Smooth muscle cell (in vitro differentiated cells): ENCODE results near the gene DDX23. TPM values are rescaled to one million over a fixed set of nuclear protein-coding genes. Genes with fewer than 3 reads are reported as not detected.

Experiments used
- DNase-seq: peaks from one replicate; lab custom pipeline; 2025; ENCODE audit not compliant: unreplicated experiment; lab: John Stamatoyannopoulos, UW
- H2AFZ ChIP-seq: fragments of 200-600 bp; sonication (generic); 2 replicates; pipeline ENCODE4 v1.6.0; 2016; ENCODE audit warnings: antibody characterized with exemption, low read depth, mild to moderate bottlenecking
- H3F3A ChIP-seq: fragments of 200-600 bp; sonication (generic); 2 replicates; pipeline ENCODE4 v1.6.0; 2017; ENCODE audit warnings: antibody characterized with exemption, low read depth
- H3K27ac ChIP-seq: fragments of 200-600 bp; sonication (generic); 2 replicates; pipeline ENCODE4 v1.5.1; 2016; ENCODE audit warnings: low read depth, mild to moderate bottlenecking
- H3K27me3 ChIP-seq: fragments of 200-600 bp; sonication (generic); 2 replicates; pipeline ENCODE4 v1.6.1; 2016; ENCODE audit warnings: low read depth, mild to moderate bottlenecking
- H3K36me3 ChIP-seq: fragments of 200-600 bp; sonication (generic); 2 replicates; pipeline ENCODE4 v1.5.1; 2016; ENCODE audit warnings: low read depth
- H3K4me1 ChIP-seq: fragments of 200-600 bp; sonication (generic); 2 replicates; pipeline ENCODE4 v1.5.1; 2016; ENCODE audit warnings: low read depth
- H3K4me2 ChIP-seq: fragments of 200-600 bp; sonication (generic); 2 replicates; pipeline ENCODE4 v1.6.0; 2016; ENCODE audit warnings: mild to moderate bottlenecking
- H3K4me3 ChIP-seq: fragments of 200-600 bp; sonication (generic); 2 replicates; pipeline ENCODE4 v1.5.1; 2016; ENCODE audit warnings: mild to moderate bottlenecking
- H3K79me2 ChIP-seq: fragments of 200-600 bp; sonication (generic); 2 replicates; pipeline ENCODE4 v1.6.0; 2016; ENCODE audit warnings: low read depth, mild to moderate bottlenecking
- H3K9ac ChIP-seq: fragments of 200-600 bp; sonication (generic); 2 replicates; pipeline ENCODE4 v1.6.0; 2016; ENCODE audit warnings: low read depth
- H3K9me3 ChIP-seq: fragments of 200-600 bp; sonication (generic); replicated peaks from 2 replicates; pipeline ENCODE4 v1.5.1; 2016; ENCODE audit warnings: low read depth
- H4K20me1 ChIP-seq: fragments of 200-600 bp; sonication (generic); 2 replicates; pipeline ENCODE4 v1.6.0; 2016; ENCODE audit warnings: low read depth
- WGBS: methylation state at CpG from one replicate; pipeline ENCODE4 v1.1.7; 2016; ENCODE audit warnings: low lambda C conversion rate; 5-methylcytosine and 5-hydroxymethylcytosine counted together
- polyA plus RNA-seq: library from polyadenylated mRNA; unstranded; fragments of >200 nt; fragmentation: Nextera tagmentation; extraction: Ambion mirVana; gene quantifications from 2 replicates; pipeline ENCODE4 v1.2.1, GENCODE V29; 2016
- total RNA-seq: library from RNA; depleted of rRNA; stranded (reverse); fragments of >200 nt; gene quantifications from 2 replicates; pipeline ENCODE4 v1.2.3, GENCODE V29; 2014
- TF ChIP-seq, protein P1 (sequence below): fragments of 200-600 bp; sonication (generic); IDR thresholded peaks from 2 replicates; pipeline ENCODE4 v1.5.1; 2017; ENCODE audit warnings: borderline replicate concordance, mild to moderate bottlenecking, antibody characterized with exemption; ENCODE audit not compliant: insufficient read depth, poor library complexity, severe bottlenecking

Gene DDX23
- total and polyA plus RNA-seq, 2 experiments from 2014 or later: 41.6 to 51.7 TPM

GRCh38 chr12:48828293-48828692, 23.7 kb downstream of the DDX23 start:
- no peak overlapping the region for H2AFZ ChIP-seq
- peaks cover under 1% of the 10 kb centered on the region for H3K36me3 ChIP-seq
- no peaks in the 10 kb centered on the region for H3K79me2 ChIP-seq
- TF ChIP-seq, protein P1, sequence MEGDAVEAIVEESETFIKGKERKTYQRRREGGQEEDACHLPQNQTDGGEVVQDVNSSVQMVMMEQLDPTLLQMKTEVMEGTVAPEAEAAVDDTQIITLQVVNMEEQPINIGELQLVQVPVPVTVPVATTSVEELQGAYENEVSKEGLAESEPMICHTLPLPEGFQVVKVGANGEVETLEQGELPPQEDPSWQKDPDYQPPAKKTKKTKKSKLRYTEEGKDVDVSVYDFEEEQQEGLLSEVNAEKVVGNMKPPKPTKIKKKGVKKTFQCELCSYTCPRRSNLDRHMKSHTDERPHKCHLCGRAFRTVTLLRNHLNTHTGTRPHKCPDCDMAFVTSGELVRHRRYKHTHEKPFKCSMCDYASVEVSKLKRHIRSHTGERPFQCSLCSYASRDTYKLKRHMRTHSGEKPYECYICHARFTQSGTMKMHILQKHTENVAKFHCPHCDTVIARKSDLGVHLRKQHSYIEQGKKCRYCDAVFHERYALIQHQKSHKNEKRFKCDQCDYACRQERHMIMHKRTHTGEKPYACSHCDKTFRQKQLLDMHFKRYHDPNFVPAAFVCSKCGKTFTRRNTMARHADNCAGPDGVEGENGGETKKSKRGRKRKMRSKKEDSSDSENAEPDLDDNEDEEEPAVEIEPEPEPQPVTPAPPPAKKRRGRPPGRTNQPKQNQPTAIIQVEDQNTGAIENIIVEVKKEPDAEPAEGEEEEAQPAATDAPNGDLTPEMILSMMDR: no peak
- H3K9ac ChIP-seq: no peak overlapping the region
- no peak for DNase-seq
- H3K27me3 ChIP-seq: no peaks in the 10 kb centered on the region
- H3K4me3 ChIP-seq: no peak overlapping the region
- peaks cover 15% of the 10 kb centered on the region for H4K20me1 ChIP-seq
- H3F3A ChIP-seq: no peaks in the 10 kb centered on the region
- no peak overlapping the region for H3K27ac ChIP-seq
- H3K4me2 ChIP-seq: no peak overlapping the region
- 94% methylated on average over 2 of the region's 2 CpGs for WGBS
- no peaks in the 10 kb centered on the region for H3K4me1 ChIP-seq
- H3K9me3 ChIP-seq: no peaks in the 10 kb centered on the region

DNA sequence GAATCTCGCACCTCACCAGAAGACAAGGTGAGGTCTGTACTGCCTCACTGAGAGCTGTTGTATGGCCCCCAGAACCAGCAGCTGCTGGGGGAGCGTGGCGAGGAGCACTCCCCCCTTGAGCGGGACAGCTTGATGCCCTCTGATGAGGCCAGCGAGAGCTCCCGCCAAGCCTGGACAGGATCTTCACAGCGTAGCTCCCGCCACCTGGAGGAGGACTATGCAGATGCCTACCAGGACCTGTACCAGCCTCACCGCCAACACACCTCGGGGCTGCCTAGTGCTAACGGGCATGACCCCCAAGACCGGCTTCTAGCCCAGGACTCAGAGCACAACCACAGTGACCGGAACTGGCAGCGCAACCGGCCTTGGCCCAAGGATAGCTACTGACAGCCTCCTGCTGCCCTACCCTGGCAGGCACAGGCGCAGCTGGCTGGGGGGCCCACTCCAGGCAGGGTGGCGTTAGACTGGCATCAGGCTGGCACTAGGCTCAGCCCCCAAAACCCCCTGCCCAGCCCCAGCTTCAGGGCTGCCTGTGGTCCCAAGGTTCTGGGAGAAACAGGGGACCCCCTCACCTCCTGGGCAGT, 24.4 kb downstream of the DDX23 start:
- Histone ChIP-seq H4K20me1 (peaks cover 19% of the 10 kb centered on the region), H3K4me3 (no peak overlapping the region), H3K27ac (no peak overlapping the region), H3K79me2 (no peaks in the 10 kb centered on the region), H3K9me3 (no peaks in the 10 kb centered on the region), H2AFZ (no peak overlapping the region), H3K27me3 (no peaks in the 10 kb centered on the region), H3K4me1 (no peaks in the 10 kb centered on the region), H3K4me2 (no peak overlapping the region), H3K9ac (no peak overlapping the region), H3F3A (no peaks in the 10 kb centered on the region), H3K36me3 (no peaks in the 10 kb centered on the region)
- TF ChIP-seq, protein P1: no peak
- 96% methylated on average over 17 of the region's 17 CpGs for WGBS
- DNase-seq: no peak

- no peak overlapping the region for H3K4me3 ChIP-seq
- 93% methylated on average over 7 of the region's 8 CpGs for WGBS
- H3K79me2 ChIP-seq: no peaks in the 10 kb centered on the region
- H3K27ac ChIP-seq: no peak overlapping the region
- H3K9ac ChIP-seq: no peak overlapping the region
- no peaks in the 10 kb centered on the region for H3K36me3 ChIP-seq
- no peaks in the 10 kb centered on the region for H3K27me3 ChIP-seq
- no peak overlapping the region for H3K4me2 ChIP-seq
- H3K4me1 ChIP-seq: no peaks in the 10 kb centered on the region
- H3F3A ChIP-seq: no peaks in the 10 kb centered on the region
- no peak for DNase-seq
- H3K9me3 ChIP-seq: no peaks in the 10 kb centered on the region
- TF ChIP-seq, protein P1: no peak
- H2AFZ ChIP-seq: no peak overlapping the region
- peaks cover 25% of the 10 kb centered on the region for H4K20me1 ChIP-seq
These were observed 24.9 kb downstream of the DDX23 start for GRCh38 chr12:48827026-48827425.

DNA sequence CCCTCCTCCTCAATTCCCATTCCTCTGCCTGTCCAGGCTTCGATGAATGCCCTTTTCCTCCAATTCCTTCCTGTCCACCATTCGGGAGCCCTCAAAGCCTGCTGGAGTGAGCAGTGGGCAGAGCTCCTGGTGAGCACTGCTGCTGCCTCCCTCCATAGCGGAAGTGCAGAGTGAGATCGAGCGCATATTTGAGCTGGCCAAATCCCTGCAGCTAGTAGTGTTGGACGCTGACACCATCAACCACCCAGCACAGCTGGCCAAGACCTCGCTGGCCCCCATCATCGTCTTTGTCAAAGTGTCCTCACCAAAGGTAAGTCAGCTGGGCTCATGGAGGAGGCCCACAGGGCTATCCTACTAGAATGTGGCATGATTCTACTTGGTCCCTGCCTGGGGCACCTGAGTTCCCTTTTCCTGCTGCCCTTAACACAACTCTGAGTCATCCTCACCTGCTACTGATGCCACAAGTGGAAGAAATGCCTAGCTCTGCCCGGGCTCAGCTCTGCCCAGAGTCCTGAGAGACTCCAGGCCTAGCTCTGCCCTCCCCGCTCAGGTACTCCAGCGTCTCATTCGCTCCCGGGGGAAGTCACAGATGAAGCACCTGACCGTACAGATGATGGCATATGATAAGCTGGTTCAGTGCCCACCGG, 25.6 kb downstream of the DDX23 start:
- H3K9ac ChIP-seq: no peak overlapping the region
- no peaks in the 10 kb centered on the region for H3K36me3 ChIP-seq
- H3K9me3 ChIP-seq: no peaks in the 10 kb centered on the region
- H3K27me3 ChIP-seq: no peaks in the 10 kb centered on the region
- no peaks in the 10 kb centered on the region for H3F3A ChIP-seq
- H3K27ac ChIP-seq: no peak overlapping the region
- peaks cover 28% of the 10 kb centered on the region for H4K20me1 ChIP-seq
- H3K4me3 ChIP-seq: no peak overlapping the region
- H3K79me2 ChIP-seq: no peaks in the 10 kb centered on the region
- no peak for DNase-seq
- TF ChIP-seq, protein P1: no peak
- no peaks in the 10 kb centered on the region for H3K4me1 ChIP-seq
- H3K4me2 ChIP-seq: no peak overlapping the region
- WGBS: 94% methylated on average over 15 of the region's 15 CpGs
- H2AFZ ChIP-seq: no peak overlapping the region
